Measurements from ENCODE around the gene MAPK9.

Gene MAPK9

DNA sequence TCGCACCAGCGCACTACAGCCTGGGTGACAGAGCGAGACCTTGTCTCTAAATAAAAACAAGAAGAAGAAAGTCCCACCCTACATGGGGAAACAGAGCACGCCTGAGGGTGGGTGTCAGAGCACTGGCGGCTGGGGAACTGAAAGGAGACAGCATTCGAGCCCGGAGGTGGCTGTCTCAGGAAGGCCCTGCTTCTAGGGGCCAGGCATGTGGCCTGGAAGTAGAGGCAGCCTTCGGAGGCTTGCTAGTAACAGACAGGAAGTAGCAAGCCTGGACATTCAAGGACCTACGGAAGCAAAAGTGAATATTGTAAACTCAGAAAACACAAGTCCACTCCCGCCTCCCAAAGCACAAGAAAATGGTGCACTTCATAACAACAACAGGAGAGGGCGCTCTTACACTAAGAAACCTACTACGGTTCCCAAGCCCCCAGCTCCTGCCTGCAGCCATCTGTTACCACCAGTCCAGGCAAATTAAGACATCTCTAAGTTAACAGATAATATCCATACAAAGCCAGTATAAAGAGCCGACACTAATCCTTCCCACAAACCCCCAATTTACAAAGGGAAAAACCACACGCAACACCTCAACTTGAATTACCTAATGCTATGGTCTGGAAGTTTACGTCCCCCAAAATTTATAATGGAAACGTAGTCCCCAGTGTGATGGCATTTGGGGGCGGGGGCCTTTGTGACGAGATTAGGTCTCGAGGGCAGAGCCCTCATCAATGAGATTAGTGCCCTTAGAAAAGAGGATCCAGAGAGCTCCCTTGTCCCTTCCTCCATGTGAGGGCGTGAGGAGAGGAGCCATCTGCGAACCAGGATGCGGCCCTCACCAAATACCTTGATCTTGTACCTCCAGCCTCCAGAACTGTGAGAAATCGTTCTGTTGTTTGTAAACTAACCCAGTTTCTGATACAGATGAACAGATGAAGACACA is 90.6 kb downstream of the MAPK9 start:
- peak; percentile 49 for DNase-seq

DNA sequence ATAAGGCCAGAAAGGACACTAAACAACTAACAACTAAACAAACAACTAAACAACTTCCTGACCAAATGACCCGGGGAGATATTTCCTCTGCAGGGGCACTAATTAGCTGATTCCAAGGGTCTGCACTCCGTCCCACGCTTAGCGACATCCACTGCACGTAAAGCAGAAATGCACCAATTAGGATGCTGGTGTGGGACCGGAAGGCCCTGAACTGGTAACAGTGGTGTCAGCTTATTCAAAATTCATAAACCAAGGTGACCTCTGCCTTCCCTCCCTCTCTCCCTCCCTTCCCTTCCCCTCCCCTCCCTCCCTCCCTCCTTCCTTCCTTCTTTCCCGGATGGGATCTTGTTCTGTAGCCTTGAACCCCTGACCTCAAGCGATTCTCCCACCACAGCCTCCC is 92.5 kb downstream of the MAPK9 start:
- DNase-seq = no peak

DNA sequence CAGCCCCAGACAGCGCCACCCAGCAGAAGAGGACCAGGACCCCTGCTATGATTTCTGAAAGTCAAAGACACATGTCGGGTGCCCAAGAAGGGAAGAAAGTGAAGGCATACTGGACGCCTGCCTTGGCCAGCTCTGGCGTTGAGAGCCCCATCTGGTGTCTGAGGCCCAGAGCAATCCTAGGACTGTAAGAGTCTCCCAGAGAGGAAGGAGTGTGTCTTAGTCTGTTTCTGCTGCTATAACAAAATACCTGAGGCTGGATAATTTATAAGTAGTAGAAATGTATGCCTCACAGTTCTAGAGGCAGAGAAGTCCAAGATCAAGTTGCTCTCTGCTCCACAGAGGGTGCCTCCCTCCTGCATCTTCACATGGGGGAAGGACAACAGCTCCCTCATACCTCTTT is 93.7 kb downstream of the MAPK9 start:
- no peak for DNase-seq

DNA sequence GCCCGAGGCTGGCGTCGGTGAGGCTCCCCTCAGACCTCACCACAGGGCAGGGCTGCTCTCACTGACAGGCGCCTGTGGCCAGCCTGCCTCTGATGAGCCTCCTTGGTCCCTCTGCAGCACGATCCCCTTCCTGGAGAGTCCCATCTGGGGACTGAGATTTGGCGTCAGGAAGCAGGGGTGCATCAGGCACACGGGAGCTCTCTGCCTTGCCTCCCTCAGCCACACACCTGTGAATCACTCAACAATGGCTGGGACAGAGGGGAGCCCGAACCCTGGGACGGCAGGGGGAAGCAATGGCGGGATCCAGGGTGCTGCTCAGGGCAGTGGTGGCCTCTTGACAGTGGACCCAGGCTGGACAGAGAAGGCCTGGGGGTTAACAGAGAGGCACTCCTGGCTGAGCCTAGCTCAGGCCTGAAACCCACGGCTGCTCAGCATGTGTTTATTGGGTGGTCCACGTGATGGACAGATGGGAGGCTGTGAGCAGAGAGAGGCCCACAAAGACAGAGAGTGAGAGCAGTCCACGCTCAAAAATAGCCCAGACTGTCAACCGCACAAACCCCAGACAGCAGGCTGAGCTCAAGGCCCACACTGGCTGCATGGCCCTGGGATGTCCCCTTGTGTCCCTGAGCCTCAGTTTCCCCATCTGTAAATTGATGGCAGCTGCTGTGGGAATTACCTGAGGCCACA is 94.7 kb downstream of the MAPK9 start:
- peak; percentile 5 for DNase-seq

DNA sequence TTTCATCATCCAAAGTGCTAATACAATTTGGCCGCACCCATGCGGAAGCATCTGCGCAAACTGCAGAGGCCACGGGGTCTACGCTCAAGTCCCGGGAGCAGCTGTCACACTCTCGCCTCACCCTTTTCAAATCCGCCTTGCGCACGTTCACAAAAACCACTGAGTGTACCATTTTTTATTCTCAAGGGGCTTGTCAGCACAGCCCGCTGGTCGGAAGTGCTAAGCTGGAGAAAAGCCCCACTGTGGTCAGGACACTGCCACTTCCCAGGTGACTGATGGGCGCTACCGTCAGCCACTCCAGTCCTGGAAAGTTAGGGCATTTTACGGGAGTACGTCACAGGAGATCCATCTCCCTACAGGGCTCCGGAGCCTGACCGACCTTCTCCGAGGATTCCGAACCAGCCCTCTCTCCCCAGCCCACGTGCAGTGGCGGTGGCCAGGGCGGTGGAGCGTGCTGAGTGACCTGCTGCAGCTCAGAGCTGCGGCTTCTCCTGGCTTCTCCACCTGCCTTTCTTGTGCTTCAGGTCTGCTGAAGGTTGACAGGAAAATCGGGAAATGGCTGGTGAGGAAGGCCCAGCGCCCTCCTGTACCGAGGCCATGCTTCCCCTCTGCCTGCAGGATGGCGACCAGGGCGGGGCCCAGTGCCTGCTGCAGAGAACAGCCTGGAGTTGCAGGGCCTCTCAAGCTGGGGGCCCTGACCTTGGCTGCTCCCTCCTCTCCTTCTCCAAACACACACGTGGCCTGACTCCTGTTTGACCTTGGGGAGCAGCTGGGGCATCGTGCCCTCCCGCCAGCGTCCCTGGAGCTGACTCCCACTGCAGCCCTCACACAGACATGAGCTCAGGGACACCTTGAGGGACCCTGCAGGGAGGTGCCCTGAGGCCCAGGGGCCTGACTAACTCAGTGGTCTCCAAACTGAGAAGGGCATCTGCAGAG is 97.2 kb downstream of the MAPK9 start:
- peak; percentile 3 for DNase-seq

DNA sequence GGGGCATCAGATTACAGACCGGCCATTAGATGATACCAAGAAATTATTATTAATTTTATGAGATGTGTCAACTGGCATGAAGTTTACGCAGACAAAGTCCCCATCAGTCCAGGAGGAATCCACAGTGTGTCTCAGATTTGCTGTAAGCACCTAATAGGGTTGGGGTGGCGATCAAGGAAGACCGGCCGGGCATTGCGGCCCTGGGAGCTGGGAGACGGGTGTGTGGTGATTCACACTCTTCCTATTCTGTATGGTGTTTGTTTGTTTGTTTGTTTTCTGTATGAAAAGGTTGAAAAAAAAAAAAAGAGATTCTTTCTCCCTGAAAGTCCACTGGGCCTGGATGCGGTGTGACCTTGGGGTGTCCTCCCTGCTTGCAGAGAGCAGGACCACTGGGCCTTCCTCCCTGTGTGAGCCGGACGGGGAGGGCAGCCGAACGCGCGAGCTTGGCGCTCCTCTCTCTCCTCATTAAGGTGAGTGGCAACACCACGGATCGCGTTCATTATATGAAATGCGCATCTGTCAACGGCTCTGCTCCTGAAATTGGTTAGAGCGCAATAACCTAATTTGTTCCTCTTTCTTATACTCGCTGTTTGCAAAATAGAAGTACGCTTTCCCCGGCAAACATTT is 98.0 kb downstream of the MAPK9 start:
- DNase-seq = no peak

DNA sequence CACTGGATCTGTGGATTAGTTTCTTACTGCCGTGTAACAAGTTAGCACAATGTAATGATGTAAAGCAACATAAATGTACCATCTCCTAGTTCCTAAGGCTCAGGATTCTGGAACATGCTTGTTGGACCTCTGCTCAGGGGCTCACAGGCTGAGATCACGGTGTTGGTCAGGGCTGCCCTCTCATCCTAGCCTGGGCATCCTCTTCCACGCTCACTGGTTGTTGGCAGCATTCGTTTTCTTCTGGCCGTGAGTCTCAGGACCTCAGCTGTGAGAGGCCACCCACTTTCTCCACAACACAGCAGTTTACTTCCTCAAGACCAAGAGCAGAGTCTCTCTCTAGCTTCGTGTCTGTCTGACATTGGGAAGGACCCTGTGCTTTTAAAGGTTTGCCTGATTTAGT is 100.2 kb downstream of the MAPK9 start:
- no peak for DNase-seq

DNA sequence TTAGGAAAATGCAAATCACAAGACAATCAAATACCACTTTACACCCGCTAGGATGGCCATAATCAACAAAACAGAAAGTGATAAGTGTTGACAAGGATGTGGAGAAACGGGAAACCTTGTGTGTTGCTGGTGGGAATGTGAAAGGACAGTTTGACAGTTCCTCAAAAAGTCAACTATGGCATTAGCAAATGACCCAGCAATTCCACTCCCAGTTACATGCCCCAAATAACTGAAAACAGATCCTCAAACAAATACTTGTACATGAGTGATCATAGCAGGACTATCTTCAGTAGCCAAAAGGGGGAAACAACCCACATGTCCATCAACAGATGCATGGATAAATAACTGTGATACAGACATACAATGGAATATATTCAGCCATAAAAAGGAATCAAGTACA is 104.1 kb downstream of the MAPK9 start:
- no peak for DNase-seq
